CD4-positive, alpha-beta T cell treated with Interleukin-6 for 4 hours (primary cell): ENCODE data around the gene SPRR2G.
"Not testable (repeated sequence)": the region's sequence is repeated elsewhere in the genome, so short reads cannot be mapped to it uniquely, and the experiment has no call there.

Experiments used
- DNase-seq: peaks from one replicate; pipeline ENCODE4 v3.0.0-alpha.2; 2020; ENCODE audit warnings: mixed read lengths

Gene SPRR2G

GRCh38 chr1:153150846-153151245 is at the start of gene SPRR2G:
TSS of gene SPRR2G (minus strand) at chr1:153150890. CDS start at chr1:153150110, 780 bp downstream.
- no peak for DNase-seq

GRCh38 chr1:153195216-153195615 is 44.5 kb upstream of the SPRR2G start:
- DNase-seq: no peak

GRCh38 chr1:153194331-153195050 is 43.8 kb upstream of the SPRR2G start:
- DNase-seq: no peak

- DNase-seq: no peak
These were observed 42.0 kb upstream of the SPRR2G start for GRCh38 chr1:153192697-153193096.

- no peak for DNase-seq
These were observed 39.7 kb upstream of the SPRR2G start for GRCh38 chr1:153190373-153190772.

GRCh38 chr1:153188301-153188700 is 37.6 kb upstream of the SPRR2G start:
- not testable (repeated sequence) for DNase-seq

- no peak for DNase-seq
These were observed 29.9 kb upstream of the SPRR2G start for GRCh38 chr1:153180556-153180955.

- no peak for DNase-seq
These were observed 28.2 kb upstream of the SPRR2G start for GRCh38 chr1:153178922-153179321.

- no peak for DNase-seq
These were observed 23.9 kb upstream of the SPRR2G start for GRCh38 chr1:153174624-153175023.

- no peak for DNase-seq
These were observed 18.0 kb upstream of the SPRR2G start for GRCh38 chr1:153168686-153169085.

GRCh38 chr1:153155541-153155940 is 4.9 kb upstream of the SPRR2G start:
- no peak for DNase-seq

GRCh38 chr1:153152481-153152880 is 1.8 kb upstream of the SPRR2G start:
- no peak for DNase-seq

- DNase-seq: no peak
These were observed 9.3 kb downstream of the SPRR2G start for GRCh38 chr1:153141377-153141776.

- DNase-seq: no peak
These were observed 10.2 kb downstream of the SPRR2G start for GRCh38 chr1:153140484-153140883.

- no peak for DNase-seq
These were observed 16.9 kb downstream of the SPRR2G start for GRCh38 chr1:153133743-153134142.

- no peak for DNase-seq
These were observed 17.4 kb downstream of the SPRR2G start for GRCh38 chr1:153133267-153133666.

- DNase-seq: not testable (repeated sequence)
These were observed 22.0 kb downstream of the SPRR2G start for GRCh38 chr1:153128688-153129087.

- no peak for DNase-seq
These were observed 23.4 kb downstream of the SPRR2G start for GRCh38 chr1:153127296-153127695.

GRCh38 chr1:153125536-153125935 is 25.2 kb downstream of the SPRR2G start:
- DNase-seq: no peak

- not testable (repeated sequence) for DNase-seq
These were observed 26.9 kb downstream of the SPRR2G start for GRCh38 chr1:153123793-153124192.

GRCh38 chr1:153122831-153123421 is 27.8 kb downstream of the SPRR2G start:
- no peak for DNase-seq

- DNase-seq: no peak
These were observed 29.7 kb downstream of the SPRR2G start for GRCh38 chr1:153120945-153121344.

GRCh38 chr1:153119491-153119971 is 31.2 kb downstream of the SPRR2G start:
- DNase-seq: no peak

- not testable (repeated sequence) for DNase-seq
These were observed 35.4 kb downstream of the SPRR2G start for GRCh38 chr1:153115264-153115663.
